Uterus (tissue), 2 donors: ENCODE data around the gene CERS5.

ENCODE experiments used
- POLR2A ChIP-seq, 2 donors: fragments of 450-650 bp; IDR thresholded peaks; one replicate each; pipeline ENCODE4 v1.6.1; 2016; ENCODE audit warnings: antibody characterized with exemption in 2 of 2, mild to moderate bottlenecking in 1 of 2, moderate library complexity in 1 of 2
- TF ChIP-seq, protein P1 (sequence below), 4 experiments: fragments of 200-600 bp in 2 of 4; fragments of 450-650 bp in 2 of 4; sonication (generic) in 2 of 4; IDR thresholded peaks; one replicate each; pipeline ENCODE4 v1.5.1; 2016 to 2019; ENCODE audit warnings: antibody characterized with exemption in 4 of 4, mild to moderate bottlenecking in 2 of 4, moderate library complexity in 1 of 4

DNA sequence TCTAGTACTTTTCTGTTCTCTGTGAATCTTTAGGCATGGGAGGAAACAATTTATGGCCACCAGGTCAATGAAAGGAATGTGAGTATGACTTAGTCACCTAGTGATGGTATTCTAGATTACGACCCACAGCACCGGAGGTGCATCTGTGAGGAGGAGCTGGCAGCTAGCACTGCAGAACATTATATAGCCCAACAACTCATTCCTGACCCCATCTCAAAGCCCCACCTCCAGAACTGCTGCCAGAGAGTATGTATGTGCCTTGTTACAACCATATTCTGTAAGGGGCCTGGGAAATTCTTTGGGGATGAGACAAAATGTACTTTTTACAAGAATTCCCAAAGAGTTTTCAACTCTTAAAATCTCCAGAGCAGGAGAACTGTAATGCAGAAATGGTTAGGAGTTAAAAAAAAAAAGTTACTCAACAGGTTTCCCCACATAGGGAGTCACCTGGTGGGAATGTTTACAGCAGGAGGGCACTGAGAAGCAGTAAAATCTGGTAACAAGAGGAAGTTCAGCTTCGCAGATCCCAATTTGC is 34.9 kb upstream of the CERS5 start:
- TF ChIP-seq, protein P1, sequence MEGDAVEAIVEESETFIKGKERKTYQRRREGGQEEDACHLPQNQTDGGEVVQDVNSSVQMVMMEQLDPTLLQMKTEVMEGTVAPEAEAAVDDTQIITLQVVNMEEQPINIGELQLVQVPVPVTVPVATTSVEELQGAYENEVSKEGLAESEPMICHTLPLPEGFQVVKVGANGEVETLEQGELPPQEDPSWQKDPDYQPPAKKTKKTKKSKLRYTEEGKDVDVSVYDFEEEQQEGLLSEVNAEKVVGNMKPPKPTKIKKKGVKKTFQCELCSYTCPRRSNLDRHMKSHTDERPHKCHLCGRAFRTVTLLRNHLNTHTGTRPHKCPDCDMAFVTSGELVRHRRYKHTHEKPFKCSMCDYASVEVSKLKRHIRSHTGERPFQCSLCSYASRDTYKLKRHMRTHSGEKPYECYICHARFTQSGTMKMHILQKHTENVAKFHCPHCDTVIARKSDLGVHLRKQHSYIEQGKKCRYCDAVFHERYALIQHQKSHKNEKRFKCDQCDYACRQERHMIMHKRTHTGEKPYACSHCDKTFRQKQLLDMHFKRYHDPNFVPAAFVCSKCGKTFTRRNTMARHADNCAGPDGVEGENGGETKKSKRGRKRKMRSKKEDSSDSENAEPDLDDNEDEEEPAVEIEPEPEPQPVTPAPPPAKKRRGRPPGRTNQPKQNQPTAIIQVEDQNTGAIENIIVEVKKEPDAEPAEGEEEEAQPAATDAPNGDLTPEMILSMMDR (IDR thresholded peaks at IDR 0.05) = no peak
- no peak for TF ChIP-seq POLR2A (IDR thresholded peaks at IDR 0.05)
